Neural cell (in vitro differentiated cells): ENCODE data around the gene BRD9. TPM values are rescaled to one million over a fixed set of nuclear protein-coding genes. Genes with fewer than 3 reads are reported as not detected.
A peak's percentile ranks its signal among the peaks of the same experiment; 100 is the strongest.

Experiments used
- H2AFZ ChIP-seq: fragments of 200-600, 300-800 bp; sonication (generic), shearing (Covaris generic); 2 replicates; pipeline ENCODE4 v1.6.0; 2014; ENCODE audit warnings: low read depth, mild to moderate bottlenecking, antibody characterized with exemption, low read length, moderate library complexity
- H3F3A ChIP-seq: fragments of 200-600 bp; shearing (Covaris generic); 2 replicates; pipeline ENCODE4 v1.6.1; 2016; ENCODE audit warnings: mild to moderate bottlenecking, moderate library complexity, mixed read lengths, antibody characterized with exemption, low read length; ENCODE audit not compliant: insufficient read depth, poor library complexity, severe bottlenecking
- H3K27ac ChIP-seq: fragments of 200-600, 300-800 bp; sonication (generic), shearing (Covaris generic); 2 replicates; pipeline ENCODE4 v1.5.1; 2014; ENCODE audit warnings: mild to moderate bottlenecking, low read length, moderate library complexity
- H3K27me3 ChIP-seq: fragments of 300-800, 200-600 bp; sonication (generic), shearing (Covaris generic); 2 replicates; pipeline ENCODE4 v1.6.0; 2014; ENCODE audit warnings: mild to moderate bottlenecking, low read depth, low read length, moderate library complexity; ENCODE audit not compliant: insufficient read depth
- H3K36me3 ChIP-seq: fragments of 300-800, 200-600 bp; sonication (generic), shearing (Covaris generic); 2 replicates; pipeline ENCODE4 v1.5.1; 2014; ENCODE audit warnings: mild to moderate bottlenecking, antibody characterized with exemption, low read length, moderate library complexity; ENCODE audit not compliant: insufficient read depth
- H3K4me2 ChIP-seq: fragments of 300-800, 200-600 bp; sonication (generic), shearing (Covaris generic); 2 replicates; pipeline ENCODE4 v1.6.0; 2014; ENCODE audit warnings: mild to moderate bottlenecking, low read length
- H3K4me3 ChIP-seq: fragments of 300-800, 200-600 bp; sonication (generic), shearing (Covaris generic); 2 replicates; pipeline ENCODE4 v1.5.1; 2014; ENCODE audit warnings: mild to moderate bottlenecking, low read length, moderate library complexity
- H3K79me2 ChIP-seq: fragments of 200-600 bp; shearing (Covaris generic); replicated peaks from 2 replicates; pipeline ENCODE4 v1.6.0; 2014; ENCODE audit warnings: mild to moderate bottlenecking, low read length, moderate library complexity; ENCODE audit not compliant: insufficient read depth
- H3K9ac ChIP-seq: fragments of 300-800, 200-600 bp; sonication (generic), shearing (Covaris generic); 2 replicates; pipeline ENCODE4 v1.6.1; 2016; ENCODE audit warnings: mild to moderate bottlenecking, low read length, mixed read lengths
- H3K9me2 ChIP-seq: fragments of 200-600 bp; shearing (Covaris generic); 2 replicates; pipeline ENCODE4 v1.6.1; 2016; ENCODE audit warnings: mild to moderate bottlenecking, low read length, mixed read lengths; ENCODE audit not compliant: insufficient read depth
- H3K9me3 ChIP-seq: fragments of 200-600, 300-800 bp; sonication (generic), shearing (Covaris generic); 2 replicates; pipeline ENCODE4 v1.6.1; 2016; ENCODE audit warnings: mild to moderate bottlenecking, mixed run types, low read length, moderate library complexity, mixed read lengths
- H4K20me1 ChIP-seq: fragments of 200-600 bp; shearing (Covaris generic); 2 replicates; pipeline ENCODE4 v1.6.1; 2016; ENCODE audit warnings: mild to moderate bottlenecking, mixed run types; ENCODE audit not compliant: insufficient read depth
- EP300 ChIP-seq: fragments of 450-650 bp; conservative IDR thresholded peaks from 2 replicates; pipeline ENCODE4 v1.6.1; 2014; ENCODE audit warnings: antibody characterized with exemption, mild to moderate bottlenecking, moderate library complexity; ENCODE audit not compliant: poor library complexity, severe bottlenecking
- EZH2 ChIP-seq: fragments of 200-600, 300-800 bp; shearing (Covaris generic), sonication (generic); IDR thresholded peaks from 2 replicates; pipeline ENCODE4 v1.6.1; 2014; ENCODE audit warnings: antibody characterized with exemption, low read length, borderline replicate concordance, mild to moderate bottlenecking; ENCODE audit not compliant: insufficient read depth, poor library complexity, severe bottlenecking
- MXI1 ChIP-seq: fragments of 450-650 bp; conservative IDR thresholded peaks from 2 replicates; pipeline ENCODE4 v1.6.1; 2014; ENCODE audit warnings: antibody characterized with exemption, mild to moderate bottlenecking; ENCODE audit not compliant: poor library complexity, severe bottlenecking
- POLR2AphosphoS5 ChIP-seq: IDR thresholded peaks from 2 replicates; pipeline ENCODE4 v1.6.1; 2012
- RAD21 ChIP-seq: fragments of 450-650 bp; conservative IDR thresholded peaks from 2 replicates; pipeline ENCODE4 v1.6.1; 2014; ENCODE audit warnings: antibody characterized with exemption, mild to moderate bottlenecking, moderate library complexity
- SMC3 ChIP-seq: fragments of 450-650 bp; conservative IDR thresholded peaks from 2 replicates; pipeline ENCODE4 v1.6.1; 2014; ENCODE audit warnings: antibody characterized with exemption, mild to moderate bottlenecking, moderate library complexity; ENCODE audit not compliant: poor library complexity
- TAF1 ChIP-seq: IDR thresholded peaks from 2 replicates; pipeline ENCODE4 v1.6.1; 2012; ENCODE audit warnings: low read depth
- polyA plus RNA-seq: library from polyadenylated mRNA; depleted of rRNA; stranded (reverse); fragments of >200 nt; gene quantifications from 2 replicates; pipeline ENCODE4 v1.2.3, GENCODE V29; 2014
- TF ChIP-seq, protein P1 (sequence below): fragments of 450-650 bp; IDR thresholded peaks from 2 replicates; pipeline ENCODE4 v1.5.1; 2014; ENCODE audit warnings: antibody characterized with exemption, mild to moderate bottlenecking, moderate library complexity; ENCODE audit not compliant: poor library complexity, severe bottlenecking
- TF ChIP-seq, protein P2 (sequence below): IDR thresholded peaks from 2 replicates; pipeline ENCODE4 v1.6.1; 2012; ENCODE audit warnings: borderline replicate concordance

The BRD9 gene
- polyA plus RNA-seq, 1 donor from 2014 or later, result 50.4 TPM

DNA sequence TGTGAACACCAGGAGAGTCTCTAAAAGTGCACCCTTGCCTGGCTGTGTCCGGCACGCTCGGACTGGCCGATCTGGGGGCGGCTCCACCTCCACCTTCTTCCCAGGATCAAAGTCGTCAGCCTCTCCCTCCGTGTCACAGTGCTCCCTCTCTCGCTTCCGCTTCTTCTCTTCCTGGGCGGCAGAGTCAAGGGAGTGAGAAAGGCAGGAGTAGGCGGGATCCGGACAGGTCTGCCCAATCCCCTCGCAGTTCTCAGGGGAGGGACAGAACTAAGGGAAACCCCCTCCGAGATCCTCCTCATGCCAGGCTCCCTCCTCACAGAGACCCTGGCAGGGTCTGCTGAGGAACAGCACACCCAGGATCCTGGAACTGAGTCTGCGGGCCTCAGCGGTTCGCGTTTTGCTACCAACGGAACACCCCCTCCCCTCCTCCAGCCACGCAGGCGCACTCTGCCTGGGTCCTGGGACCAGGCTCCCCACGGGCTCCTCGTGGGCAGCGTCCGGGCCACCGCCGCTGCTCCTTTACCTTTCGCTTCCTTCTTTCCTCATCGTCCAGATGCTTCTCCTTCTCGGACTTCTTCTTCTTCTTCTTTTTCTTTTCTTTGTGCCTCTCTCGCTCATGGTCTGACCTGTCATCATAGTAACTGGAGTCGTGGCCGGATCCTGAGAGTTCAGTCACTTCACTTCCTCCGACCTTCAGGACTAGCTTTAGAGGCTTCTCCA is 1.3 kb downstream of the BRD9 start:
- TF ChIP-seq, protein P1, sequence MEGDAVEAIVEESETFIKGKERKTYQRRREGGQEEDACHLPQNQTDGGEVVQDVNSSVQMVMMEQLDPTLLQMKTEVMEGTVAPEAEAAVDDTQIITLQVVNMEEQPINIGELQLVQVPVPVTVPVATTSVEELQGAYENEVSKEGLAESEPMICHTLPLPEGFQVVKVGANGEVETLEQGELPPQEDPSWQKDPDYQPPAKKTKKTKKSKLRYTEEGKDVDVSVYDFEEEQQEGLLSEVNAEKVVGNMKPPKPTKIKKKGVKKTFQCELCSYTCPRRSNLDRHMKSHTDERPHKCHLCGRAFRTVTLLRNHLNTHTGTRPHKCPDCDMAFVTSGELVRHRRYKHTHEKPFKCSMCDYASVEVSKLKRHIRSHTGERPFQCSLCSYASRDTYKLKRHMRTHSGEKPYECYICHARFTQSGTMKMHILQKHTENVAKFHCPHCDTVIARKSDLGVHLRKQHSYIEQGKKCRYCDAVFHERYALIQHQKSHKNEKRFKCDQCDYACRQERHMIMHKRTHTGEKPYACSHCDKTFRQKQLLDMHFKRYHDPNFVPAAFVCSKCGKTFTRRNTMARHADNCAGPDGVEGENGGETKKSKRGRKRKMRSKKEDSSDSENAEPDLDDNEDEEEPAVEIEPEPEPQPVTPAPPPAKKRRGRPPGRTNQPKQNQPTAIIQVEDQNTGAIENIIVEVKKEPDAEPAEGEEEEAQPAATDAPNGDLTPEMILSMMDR, result no peak
- TF ChIP-seq RAD21 (no peak), TAF1 (no peak), POLR2AphosphoS5 (no peak), MXI1 (no peak), EZH2 (no peak), SMC3 (no peak), EP300 (no peak)
- TF ChIP-seq, protein P2, sequence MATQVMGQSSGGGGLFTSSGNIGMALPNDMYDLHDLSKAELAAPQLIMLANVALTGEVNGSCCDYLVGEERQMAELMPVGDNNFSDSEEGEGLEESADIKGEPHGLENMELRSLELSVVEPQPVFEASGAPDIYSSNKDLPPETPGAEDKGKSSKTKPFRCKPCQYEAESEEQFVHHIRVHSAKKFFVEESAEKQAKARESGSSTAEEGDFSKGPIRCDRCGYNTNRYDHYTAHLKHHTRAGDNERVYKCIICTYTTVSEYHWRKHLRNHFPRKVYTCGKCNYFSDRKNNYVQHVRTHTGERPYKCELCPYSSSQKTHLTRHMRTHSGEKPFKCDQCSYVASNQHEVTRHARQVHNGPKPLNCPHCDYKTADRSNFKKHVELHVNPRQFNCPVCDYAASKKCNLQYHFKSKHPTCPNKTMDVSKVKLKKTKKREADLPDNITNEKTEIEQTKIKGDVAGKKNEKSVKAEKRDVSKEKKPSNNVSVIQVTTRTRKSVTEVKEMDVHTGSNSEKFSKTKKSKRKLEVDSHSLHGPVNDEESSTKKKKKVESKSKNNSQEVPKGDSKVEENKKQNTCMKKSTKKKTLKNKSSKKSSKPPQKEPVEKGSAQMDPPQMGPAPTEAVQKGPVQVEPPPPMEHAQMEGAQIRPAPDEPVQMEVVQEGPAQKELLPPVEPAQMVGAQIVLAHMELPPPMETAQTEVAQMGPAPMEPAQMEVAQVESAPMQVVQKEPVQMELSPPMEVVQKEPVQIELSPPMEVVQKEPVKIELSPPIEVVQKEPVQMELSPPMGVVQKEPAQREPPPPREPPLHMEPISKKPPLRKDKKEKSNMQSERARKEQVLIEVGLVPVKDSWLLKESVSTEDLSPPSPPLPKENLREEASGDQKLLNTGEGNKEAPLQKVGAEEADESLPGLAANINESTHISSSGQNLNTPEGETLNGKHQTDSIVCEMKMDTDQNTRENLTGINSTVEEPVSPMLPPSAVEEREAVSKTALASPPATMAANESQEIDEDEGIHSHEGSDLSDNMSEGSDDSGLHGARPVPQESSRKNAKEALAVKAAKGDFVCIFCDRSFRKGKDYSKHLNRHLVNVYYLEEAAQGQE, result no peak
- peak overlapping the region; percentile 77 for H3K27ac ChIP-seq

GRCh38 chr5:889075-889710 is 3.4 kb downstream of the BRD9 start:
- H3K4me3 ChIP-seq, result no peak overlapping the region
- peaks cover 28% of the 10 kb centered on the region for H3K79me2 ChIP-seq
- H3K9me3 ChIP-seq, result no peaks in the 10 kb centered on the region
- peaks cover 7% of the 10 kb centered on the region for H3K36me3 ChIP-seq
- H4K20me1 ChIP-seq, result no peaks in the 10 kb centered on the region
- no peak overlapping the region for H2AFZ ChIP-seq
- no peak overlapping the region for H3K9ac ChIP-seq
- H3K9me2 ChIP-seq, result no peaks in the 10 kb centered on the region
- no peaks in the 10 kb centered on the region for H3F3A ChIP-seq
- no peaks in the 10 kb centered on the region for H3K27me3 ChIP-seq
- no peak overlapping the region for H3K4me2 ChIP-seq
- H3K27ac ChIP-seq, result no peak overlapping the region
- TF ChIP-seq POLR2AphosphoS5 (no peak), EP300 (no peak), EZH2 (no peak)

More for the DNA sequence above, 1.3 kb downstream of the BRD9 start:
- H3K4me2 ChIP-seq, result peak overlapping the region; percentile 89
- H3K27me3 ChIP-seq, result no peaks in the 10 kb centered on the region
- H3K79me2 ChIP-seq, result peaks cover 28% of the 10 kb centered on the region
- peak overlapping the region; percentile 81 for H3K9ac ChIP-seq
- H2AFZ ChIP-seq, result no peak overlapping the region
- H3K9me3 ChIP-seq, result no peaks in the 10 kb centered on the region
- H3K36me3 ChIP-seq, result peaks cover 7% of the 10 kb centered on the region
- H3K4me3 ChIP-seq, result peak overlapping the region; percentile 85
- no peaks in the 10 kb centered on the region for H3K9me2 ChIP-seq
- no peaks in the 10 kb centered on the region for H3F3A ChIP-seq
- H4K20me1 ChIP-seq, result no peaks in the 10 kb centered on the region
